Panc1 (cell line): ENCODE data around the gene FAM156B. TPM values are rescaled to one million over a fixed set of nuclear protein-coding genes. Genes with fewer than 3 reads are reported as not detected.

Experiments used
- ATAC-seq: fragments of 200-7000 bp; cut with Tn5 transposase; 2 replicates; pipeline ENCODE4 v1.9.1; 2020; ENCODE audit warnings: mild to moderate bottlenecking, moderate library complexity
- BruUV-seq: library from RNA; stranded (reverse); fragments of 400-500 nt; replicated peaks from 2 replicates; lab custom pipeline; 2021; lab: Mats Ljungman, UMichigan
- CTCF ChIA-PET: fragments of 300-600 bp; sonication (Branson Sonifier 250); formaldehyde crosslinking; loops from one replicate; lab custom pipeline; 2022; ENCODE audit warnings: antibody characterized with exemption; lab: Charles Lee
- POLR2A ChIA-PET: fragments of 300-600 bp; sonication (Branson Sonifier 250); formaldehyde crosslinking; loops from one replicate; lab custom pipeline; 2022; ENCODE audit warnings: antibody characterized with exemption; lab: Charles Lee
- DNase-seq: peaks from one replicate; pipeline ENCODE4 v3.0.0-alpha.2; 2010; ENCODE audit warnings: low read depth, low spot score
- H3K27ac ChIP-seq: 2 replicates; pipeline ENCODE4 v1.5.1; 2011; ENCODE audit warnings: mild to moderate bottlenecking, low read length, inconsistent platforms
- H3K27me3 ChIP-seq: fragments of 200-500 bp; sonication (Bioruptor generic); 2 replicates; pipeline ENCODE4 v1.6.0; 2014; ENCODE audit warnings: low read length, inconsistent platforms; ENCODE audit not compliant: control insufficient read depth, insufficient read depth
- H3K36me3 ChIP-seq: fragments of 200-500 bp; sonication (Bioruptor generic); 2 replicates; pipeline ENCODE4 v1.5.1; 2014; ENCODE audit warnings: inconsistent platforms, mild to moderate bottlenecking, low read length, moderate library complexity; ENCODE audit not compliant: control insufficient read depth, insufficient read depth
- H3K4me1 ChIP-seq: 2 replicates; pipeline ENCODE4 v1.5.1; 2011; ENCODE audit warnings: inconsistent platforms, mild to moderate bottlenecking, low read length, moderate library complexity; ENCODE audit not compliant: control insufficient read depth, insufficient read depth
- H3K4me3 ChIP-seq, 2 experiments: 2 replicates each; pipeline ENCODE4 v1.5.1; 2011 to 2012; ENCODE audit warnings: low read depth in 2 of 2, low read length in 2 of 2, mild to moderate bottlenecking in 2 of 2, inconsistent platforms in 1 of 2, moderate library complexity in 1 of 2
- H3K9me3 ChIP-seq: fragments of 200-500 bp; sonication (Bioruptor generic); 2 replicates; pipeline ENCODE4 v1.5.1; 2014; ENCODE audit warnings: low read depth, mild to moderate bottlenecking, inconsistent platforms, low read length, moderate library complexity; ENCODE audit not compliant: control insufficient read depth, insufficient read depth
- POLR2AphosphoS5 ChIP-seq: IDR thresholded peaks from 2 replicates; pipeline ENCODE4 v1.6.1; 2012; ENCODE audit warnings: mild to moderate bottlenecking, low read depth, low read length, moderate library complexity
- SIN3A ChIP-seq: IDR thresholded peaks from 2 replicates; pipeline ENCODE4 v1.6.1; 2012; ENCODE audit warnings: low read depth, mild to moderate bottlenecking, low read length, moderate library complexity, borderline replicate concordance; ENCODE audit not compliant: insufficient read depth
- TCF7L2 ChIP-seq: IDR thresholded peaks from 2 replicates; pipeline ENCODE4 v1.6.1; 2011; ENCODE audit warnings: mild to moderate bottlenecking, low read depth, low read length, inconsistent platforms
- in situ Hi-C: cut with HindIII; loops from 2 replicates; pipeline ENCODE4 v1.10.0; 2016; ENCODE audit warnings: low sequenced_read_pairs, low pct_unique_long_range_greater_than_20kb
- intact Hi-C: fragments of 100-400 bp; cut with micrococcal nuclease; formaldehyde crosslinking; loops from one replicate; pipeline ENCODE4 v1.10.0; 2022; ENCODE audit not compliant: unreplicated experiment
- total RNA-seq: library from RNA; stranded (reverse); gene quantifications from one replicate; pipeline ENCODE4 v1.2.1, GENCODE V29; 2021; ENCODE audit not compliant: unreplicated experiment
- TF ChIP-seq, protein P1 (sequence below): fragments of 450-650 bp; IDR thresholded peaks from 2 replicates; pipeline ENCODE4 v1.5.1; 2017; ENCODE audit warnings: mild to moderate bottlenecking
- TF ChIP-seq, protein P2 (sequence below), 2 experiments: IDR thresholded peaks; 2 replicates each; pipeline ENCODE4 v1.6.1; 2011 to 2012; ENCODE audit warnings: low read depth in 2 of 2, control low read depth in 1 of 2, low read length in 1 of 2, mild to moderate bottlenecking in 1 of 2, moderate library complexity in 1 of 2; ENCODE audit not compliant: insufficient read depth in 1 of 2

Gene FAM156B
- total RNA-seq, 1 experiment from 2014 or later = 13.0 TPM

DNA sequence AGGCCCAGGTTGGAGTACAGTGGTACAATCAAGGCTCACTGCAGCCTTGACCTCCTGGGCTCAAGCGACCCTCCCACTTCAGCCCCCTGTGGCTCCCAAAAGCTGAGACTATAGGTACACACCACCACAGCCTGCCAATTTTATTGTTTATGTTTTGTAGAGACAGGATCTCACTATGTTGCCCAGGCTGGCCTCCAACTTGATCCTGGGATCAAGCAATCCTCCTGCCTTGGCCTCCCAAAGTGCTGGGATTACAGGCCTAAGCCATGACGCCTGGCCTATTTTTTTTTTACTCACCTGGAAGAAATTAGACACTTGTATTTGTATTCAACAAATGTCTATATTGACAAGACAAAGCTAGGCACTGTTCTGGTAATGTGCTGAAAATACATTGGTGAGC is 36.1 kb downstream of the FAM156B start:
- TF ChIP-seq, protein P1, sequence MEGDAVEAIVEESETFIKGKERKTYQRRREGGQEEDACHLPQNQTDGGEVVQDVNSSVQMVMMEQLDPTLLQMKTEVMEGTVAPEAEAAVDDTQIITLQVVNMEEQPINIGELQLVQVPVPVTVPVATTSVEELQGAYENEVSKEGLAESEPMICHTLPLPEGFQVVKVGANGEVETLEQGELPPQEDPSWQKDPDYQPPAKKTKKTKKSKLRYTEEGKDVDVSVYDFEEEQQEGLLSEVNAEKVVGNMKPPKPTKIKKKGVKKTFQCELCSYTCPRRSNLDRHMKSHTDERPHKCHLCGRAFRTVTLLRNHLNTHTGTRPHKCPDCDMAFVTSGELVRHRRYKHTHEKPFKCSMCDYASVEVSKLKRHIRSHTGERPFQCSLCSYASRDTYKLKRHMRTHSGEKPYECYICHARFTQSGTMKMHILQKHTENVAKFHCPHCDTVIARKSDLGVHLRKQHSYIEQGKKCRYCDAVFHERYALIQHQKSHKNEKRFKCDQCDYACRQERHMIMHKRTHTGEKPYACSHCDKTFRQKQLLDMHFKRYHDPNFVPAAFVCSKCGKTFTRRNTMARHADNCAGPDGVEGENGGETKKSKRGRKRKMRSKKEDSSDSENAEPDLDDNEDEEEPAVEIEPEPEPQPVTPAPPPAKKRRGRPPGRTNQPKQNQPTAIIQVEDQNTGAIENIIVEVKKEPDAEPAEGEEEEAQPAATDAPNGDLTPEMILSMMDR = no peak
- TF ChIP-seq POLR2AphosphoS5 = no peak
- TF ChIP-seq TCF7L2 = no peak
- TF ChIP-seq, protein P2, sequence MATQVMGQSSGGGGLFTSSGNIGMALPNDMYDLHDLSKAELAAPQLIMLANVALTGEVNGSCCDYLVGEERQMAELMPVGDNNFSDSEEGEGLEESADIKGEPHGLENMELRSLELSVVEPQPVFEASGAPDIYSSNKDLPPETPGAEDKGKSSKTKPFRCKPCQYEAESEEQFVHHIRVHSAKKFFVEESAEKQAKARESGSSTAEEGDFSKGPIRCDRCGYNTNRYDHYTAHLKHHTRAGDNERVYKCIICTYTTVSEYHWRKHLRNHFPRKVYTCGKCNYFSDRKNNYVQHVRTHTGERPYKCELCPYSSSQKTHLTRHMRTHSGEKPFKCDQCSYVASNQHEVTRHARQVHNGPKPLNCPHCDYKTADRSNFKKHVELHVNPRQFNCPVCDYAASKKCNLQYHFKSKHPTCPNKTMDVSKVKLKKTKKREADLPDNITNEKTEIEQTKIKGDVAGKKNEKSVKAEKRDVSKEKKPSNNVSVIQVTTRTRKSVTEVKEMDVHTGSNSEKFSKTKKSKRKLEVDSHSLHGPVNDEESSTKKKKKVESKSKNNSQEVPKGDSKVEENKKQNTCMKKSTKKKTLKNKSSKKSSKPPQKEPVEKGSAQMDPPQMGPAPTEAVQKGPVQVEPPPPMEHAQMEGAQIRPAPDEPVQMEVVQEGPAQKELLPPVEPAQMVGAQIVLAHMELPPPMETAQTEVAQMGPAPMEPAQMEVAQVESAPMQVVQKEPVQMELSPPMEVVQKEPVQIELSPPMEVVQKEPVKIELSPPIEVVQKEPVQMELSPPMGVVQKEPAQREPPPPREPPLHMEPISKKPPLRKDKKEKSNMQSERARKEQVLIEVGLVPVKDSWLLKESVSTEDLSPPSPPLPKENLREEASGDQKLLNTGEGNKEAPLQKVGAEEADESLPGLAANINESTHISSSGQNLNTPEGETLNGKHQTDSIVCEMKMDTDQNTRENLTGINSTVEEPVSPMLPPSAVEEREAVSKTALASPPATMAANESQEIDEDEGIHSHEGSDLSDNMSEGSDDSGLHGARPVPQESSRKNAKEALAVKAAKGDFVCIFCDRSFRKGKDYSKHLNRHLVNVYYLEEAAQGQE (IDR thresholded peaks at IDR 0.05; ENCODE audit: insufficient read depth in 1 of 2, low read depth in 2 of 2, low read length in 1 of 2) = no peak
- TF ChIP-seq SIN3A = no peak
- in situ Hi-C loops (no loop called here), intact Hi-C loops (no loop called here)
- Histone ChIP-seq H3K27ac (no peak overlapping the region; the same call in 1 of the 2 replicates), H3K27me3 (no peaks in the 10 kb centered on the region), H3K36me3 (no peaks in the 10 kb centered on the region), H3K4me1 (peaks cover 5% of the 10 kb centered on the region; the same call in 1 of the 2 replicates), H3K4me3 (no peak overlapping the region), H3K9me3 (no peaks in the 10 kb centered on the region)
- ATAC-seq (no peak), DNase-seq (no peak)
- no TSS peak for BruUV-seq
- ChIA-PET CTCF (no interaction called here), POLR2A (no interaction called here)

DNA sequence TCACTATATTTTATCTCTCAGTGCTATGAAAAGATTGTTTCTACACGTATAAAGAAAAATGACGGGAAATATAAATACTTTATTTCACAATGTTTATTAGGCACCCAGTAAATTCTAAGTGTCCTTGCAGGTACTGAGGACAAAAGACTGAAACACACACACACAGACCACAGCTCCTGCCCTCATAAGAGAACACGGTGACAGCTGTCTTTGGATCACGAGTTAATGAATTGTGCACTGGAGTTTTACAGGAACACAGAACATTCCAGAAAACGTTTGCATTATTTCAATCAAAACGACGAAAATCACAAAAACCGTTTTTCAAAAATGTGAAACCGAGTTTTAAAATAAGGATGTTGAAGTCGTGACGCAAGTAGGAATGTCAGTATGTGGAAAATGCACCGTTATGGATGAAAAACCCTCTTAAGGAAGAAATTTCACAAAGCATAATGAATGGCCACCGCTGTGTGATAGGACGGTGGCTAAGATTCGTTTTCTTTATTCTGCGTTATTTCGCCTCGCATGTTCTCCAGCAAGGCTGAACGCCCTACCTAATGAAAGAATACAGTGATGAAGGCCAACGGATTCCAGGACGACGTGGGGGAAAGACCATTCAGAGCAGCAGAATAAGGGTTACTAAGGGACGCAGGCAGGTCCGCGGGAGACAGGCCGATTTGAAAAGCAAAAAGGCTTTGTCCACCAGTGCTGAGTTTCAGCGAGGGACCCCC is 37.0 kb downstream of the FAM156B start:
- Histone ChIP-seq H3K9me3 (no peaks in the 10 kb centered on the region), H3K27ac (peak overlapping the region; percentile 94), H3K36me3 (no peaks in the 10 kb centered on the region), H3K27me3 (no peaks in the 10 kb centered on the region), H3K4me3 (peak overlapping the region; percentile 65 to 89), H3K4me1 (peaks cover 5% of the 10 kb centered on the region; the same call in 1 of the 2 replicates)
- TF ChIP-seq SIN3A (no peak), TCF7L2 (no peak), POLR2AphosphoS5 (no peak)
- TF ChIP-seq, protein P2 (IDR thresholded peaks at IDR 0.05; ENCODE audit: insufficient read depth in 1 of 2, low read depth in 2 of 2, low read length in 1 of 2) = no peak
- TF ChIP-seq, protein P1 = no peak
- TSS peak; percentile 77 for BruUV-seq
- ChIA-PET POLR2A (no interaction called here), CTCF (no interaction called here)
- intact Hi-C loops (no loop called here), in situ Hi-C loops (no loop called here)
- ATAC-seq = no peak
- no peak for DNase-seq
